K562 (cell line): ENCODE data around the gene PDE2A. TPM values are rescaled to one million over a fixed set of nuclear protein-coding genes. Genes with fewer than 3 reads are reported as not detected.
A peak's percentile ranks its signal among the peaks of the same experiment; 100 is the strongest.

ENCODE experiments used
- BACH1 ChIP-seq: fragments of 200-800 bp; sonication (Bioruptor generic); IDR thresholded peaks from 2 replicates; pipeline ENCODE4 v1.6.1; 2016; ENCODE audit warnings: missing genetic modification characterization, missing compliant biosample characterization
- CTBP1 ChIP-seq: fragments of 450-650 bp; IDR thresholded peaks from 2 replicates; pipeline ENCODE4 v1.6.1; 2016; ENCODE audit warnings: borderline replicate concordance
- DDX20 ChIP-seq: fragments of 450-650 bp; IDR thresholded peaks from 2 replicates; pipeline ENCODE4 v1.6.1; 2016; ENCODE audit warnings: missing genetic modification characterization, low read depth, mild to moderate bottlenecking, missing compliant biosample characterization, moderate library complexity
- ETV5 ChIP-seq: sonication (generic); formaldehyde crosslinking; IDR thresholded peaks from 2 replicates; pipeline ENCODE4 v1.4.0; 2020; ENCODE audit warnings: low read depth, mild to moderate bottlenecking, missing genetic modification reagents
- GABPA ChIP-seq: fragments of 200-800 bp; sonication (Bioruptor generic); conservative IDR thresholded peaks from 2 replicates; pipeline ENCODE4 v1.6.1; 2016; ENCODE audit warnings: low read depth, missing genetic modification characterization, missing compliant biosample characterization
- HIVEP1 ChIP-seq: fragments of 250-450 bp; sonication (Bioruptor Pico); IDR thresholded peaks from 2 replicates; pipeline ENCODE4 v1.4.0; 2020; ENCODE audit warnings: mild to moderate bottlenecking
- KLF16 ChIP-seq: IDR thresholded peaks from 2 replicates; pipeline ENCODE4 v1.6.1; 2016; ENCODE audit warnings: antibody characterized with exemption
- NCOA6 ChIP-seq: fragments of 450-650 bp; IDR thresholded peaks from 2 replicates; pipeline ENCODE4 v1.6.1; 2017; ENCODE audit warnings: mild to moderate bottlenecking
- NFATC3 ChIP-seq: fragments of 450-650 bp; IDR thresholded peaks from 2 replicates; pipeline ENCODE4 v1.6.1; 2017; ENCODE audit warnings: mild to moderate bottlenecking
- NFIC ChIP-seq: fragments of 450-650 bp; IDR thresholded peaks from 2 replicates; pipeline ENCODE4 v1.6.1; 2017; ENCODE audit warnings: mild to moderate bottlenecking, inconsistent platforms
- RNF2 ChIP-seq: sonication (generic); IDR thresholded peaks from 2 replicates; pipeline ENCODE4 v1.6.1; 2016
- TEAD4 ChIP-seq, 2 experiments: sonication (generic) in 1 of 2; formaldehyde crosslinking in 1 of 2; IDR thresholded peaks; 2 replicates each; pipeline versions ENCODE4 v1.6.1 to v1.8.0; 2012 to 2022; ENCODE audit warnings: borderline replicate concordance in 1 of 2, inconsistent platforms in 1 of 2, low read length in 1 of 2, mild to moderate bottlenecking in 1 of 2, missing genetic modification reagents in 1 of 2
- ZBED1 ChIP-seq: IDR thresholded peaks from 2 replicates; pipeline ENCODE4 v1.6.1; 2014
- ZNF165 ChIP-seq: fragments of 250-450 bp; sonication (Bioruptor Pico); IDR thresholded peaks from 2 replicates; pipeline ENCODE4 v1.4.0; 2020; ENCODE audit warnings: borderline replicate concordance
- ZNF57 ChIP-seq: fragments of 450-650 bp; formaldehyde crosslinking; IDR thresholded peaks from 2 replicates; pipeline ENCODE4 v1.4.0; 2020; ENCODE audit warnings: mild to moderate bottlenecking, moderate library complexity
- ZNF717 ChIP-seq: fragments of 250-450 bp; sonication (Bioruptor Pico); IDR thresholded peaks from 2 replicates; pipeline ENCODE4 v1.5.0; 2021
- polyA plus RNA-seq, 8 experiments: library from polyadenylated mRNA; depleted of rRNA in 4 of 8; stranded (reverse) in 5 of 8; unstranded in 3 of 8; fragments of >200 nt; fragmentation: Nextera tagmentation in 2 of 8; fragmentation: Illumina TruSeq in 1 of 8; extraction: Ambion mirVana in 2 of 8; extraction: Trizol in 1 of 8; gene quantifications; 2 replicates each; pipeline versions ENCODE4 v1.2.1 to v1.2.3, GENCODE V29; 2011 to 2014; ENCODE audit warnings: inconsistent platforms in 1 of 8, missing spikeins in 1 of 8
- total RNA-seq, 7 experiments: library from RNA; depleted of rRNA in 6 of 7; stranded (reverse); fragments of >200 nt in 6 of 7; fragmentation: Illumina TruSeq in 2 of 7; extraction: Trizol in 2 of 7; gene quantifications; 2 replicates each; pipeline versions ENCODE4 v1.2.1 to v1.2.3, GENCODE V29; 2011 to 2021; ENCODE audit warnings: low replicate concordance in 1 of 7
- TF ChIP-seq, protein P1 (sequence below): sonication (generic); formaldehyde crosslinking; IDR thresholded peaks from 2 replicates; pipeline ENCODE4 v1.8.0; 2022; ENCODE audit warnings: mild to moderate bottlenecking, missing genetic modification reagents
- TF ChIP-seq, protein P2 (sequence below): fragments of 250-450 bp; sonication (Bioruptor Pico); IDR thresholded peaks from 2 replicates; pipeline ENCODE4 v1.4.0; 2020
- TF ChIP-seq, protein P3 (sequence below): fragments of 250-450 bp; sonication (Bioruptor Pico); IDR thresholded peaks from 2 replicates; pipeline ENCODE4 v1.4.0; 2020; ENCODE audit warnings: mild to moderate bottlenecking, moderate library complexity, borderline replicate concordance

PDE2A gene
- total and polyA plus RNA-seq, 9 of the 15 experiments (the other 6 are each of a cell fraction or from before 2014, with no cell fraction given): 0.07 to 15.2 (median 1.6) TPM; not detected in 1

- TF ChIP-seq, protein P1, sequence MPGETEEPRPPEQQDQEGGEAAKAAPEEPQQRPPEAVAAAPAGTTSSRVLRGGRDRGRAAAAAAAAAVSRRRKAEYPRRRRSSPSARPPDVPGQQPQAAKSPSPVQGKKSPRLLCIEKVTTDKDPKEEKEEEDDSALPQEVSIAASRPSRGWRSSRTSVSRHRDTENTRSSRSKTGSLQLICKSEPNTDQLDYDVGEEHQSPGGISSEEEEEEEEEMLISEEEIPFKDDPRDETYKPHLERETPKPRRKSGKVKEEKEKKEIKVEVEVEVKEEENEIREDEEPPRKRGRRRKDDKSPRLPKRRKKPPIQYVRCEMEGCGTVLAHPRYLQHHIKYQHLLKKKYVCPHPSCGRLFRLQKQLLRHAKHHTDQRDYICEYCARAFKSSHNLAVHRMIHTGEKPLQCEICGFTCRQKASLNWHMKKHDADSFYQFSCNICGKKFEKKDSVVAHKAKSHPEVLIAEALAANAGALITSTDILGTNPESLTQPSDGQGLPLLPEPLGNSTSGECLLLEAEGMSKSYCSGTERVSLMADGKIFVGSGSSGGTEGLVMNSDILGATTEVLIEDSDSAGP: no peak
- TF ChIP-seq ZNF717 (no peak), CTBP1 (peak; percentile 94), ZNF57 (CRISPR knock-in tag) (no peak), KLF16 (no peak), GABPA (tag) (no peak), HIVEP1 (CRISPR knock-in tag) (no peak), NCOA6 (0 out of 2 replicates have a peak, but pooled peaks have one; percentile 73), ZNF165 (CRISPR knock-in tag) (no peak), RNF2 (peak; percentile 56; the same call in 1 of the 2 replicates), BACH1 (tag) (no peak), ETV5 (CRISPR knock-in tag) (peak; percentile 53), ZBED1 (no peak), NFATC3 (no peak), NFIC (no peak), DDX20 (tag) (no peak), TEAD4 (IDR thresholded peaks at IDR 0.05; ENCODE audit: low read length) (no peak), TEAD4 (CRISPR knock-in tag; IDR thresholded peaks at IDR 0.05; ENCODE audit: borderline replicate concordance) (no peak)
- TF ChIP-seq, protein P2, sequence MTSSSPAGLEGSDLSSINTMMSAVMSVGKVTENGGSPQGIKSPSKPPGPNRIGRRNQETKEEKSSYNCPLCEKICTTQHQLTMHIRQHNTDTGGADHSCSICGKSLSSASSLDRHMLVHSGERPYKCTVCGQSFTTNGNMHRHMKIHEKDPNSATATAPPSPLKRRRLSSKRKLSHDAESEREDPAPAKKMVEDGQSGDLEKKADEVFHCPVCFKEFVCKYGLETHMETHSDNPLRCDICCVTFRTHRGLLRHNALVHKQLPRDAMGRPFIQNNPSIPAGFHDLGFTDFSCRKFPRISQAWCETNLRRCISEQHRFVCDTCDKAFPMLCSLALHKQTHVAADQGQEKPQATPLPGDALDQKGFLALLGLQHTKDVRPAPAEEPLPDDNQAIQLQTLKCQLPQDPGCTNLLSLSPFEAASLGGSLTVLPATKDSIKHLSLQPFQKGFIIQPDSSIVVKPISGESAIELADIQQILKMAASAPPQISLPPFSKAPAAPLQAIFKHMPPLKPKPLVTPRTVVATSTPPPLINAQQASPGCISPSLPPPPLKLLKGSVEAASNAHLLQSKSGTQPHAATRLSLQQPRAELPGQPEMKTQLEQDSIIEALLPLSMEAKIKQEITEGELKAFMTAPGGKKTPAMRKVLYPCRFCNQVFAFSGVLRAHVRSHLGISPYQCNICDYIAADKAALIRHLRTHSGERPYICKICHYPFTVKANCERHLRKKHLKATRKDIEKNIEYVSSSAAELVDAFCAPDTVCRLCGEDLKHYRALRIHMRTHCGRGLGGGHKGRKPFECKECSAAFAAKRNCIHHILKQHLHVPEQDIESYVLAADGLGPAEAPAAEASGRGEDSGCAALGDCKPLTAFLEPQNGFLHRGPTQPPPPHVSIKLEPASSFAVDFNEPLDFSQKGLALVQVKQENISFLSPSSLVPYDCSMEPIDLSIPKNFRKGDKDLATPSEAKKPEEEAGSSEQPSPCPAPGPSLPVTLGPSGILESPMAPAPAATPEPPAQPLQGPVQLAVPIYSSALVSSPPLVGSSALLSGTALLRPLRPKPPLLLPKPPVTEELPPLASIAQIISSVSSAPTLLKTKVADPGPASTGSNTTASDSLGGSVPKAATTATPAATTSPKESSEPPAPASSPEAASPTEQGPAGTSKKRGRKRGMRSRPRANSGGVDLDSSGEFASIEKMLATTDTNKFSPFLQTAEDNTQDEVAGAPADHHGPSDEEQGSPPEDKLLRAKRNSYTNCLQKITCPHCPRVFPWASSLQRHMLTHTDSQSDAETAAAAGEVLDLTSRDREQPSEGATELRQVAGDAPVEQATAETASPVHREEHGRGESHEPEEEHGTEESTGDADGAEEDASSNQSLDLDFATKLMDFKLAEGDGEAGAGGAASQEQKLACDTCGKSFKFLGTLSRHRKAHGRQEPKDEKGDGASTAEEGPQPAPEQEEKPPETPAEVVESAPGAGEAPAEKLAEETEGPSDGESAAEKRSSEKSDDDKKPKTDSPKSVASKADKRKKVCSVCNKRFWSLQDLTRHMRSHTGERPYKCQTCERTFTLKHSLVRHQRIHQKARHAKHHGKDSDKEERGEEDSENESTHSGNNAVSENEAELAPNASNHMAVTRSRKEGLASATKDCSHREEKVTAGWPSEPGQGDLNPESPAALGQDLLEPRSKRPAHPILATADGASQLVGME (CRISPR knock-in tag): no peak
- TF ChIP-seq, protein P3, sequence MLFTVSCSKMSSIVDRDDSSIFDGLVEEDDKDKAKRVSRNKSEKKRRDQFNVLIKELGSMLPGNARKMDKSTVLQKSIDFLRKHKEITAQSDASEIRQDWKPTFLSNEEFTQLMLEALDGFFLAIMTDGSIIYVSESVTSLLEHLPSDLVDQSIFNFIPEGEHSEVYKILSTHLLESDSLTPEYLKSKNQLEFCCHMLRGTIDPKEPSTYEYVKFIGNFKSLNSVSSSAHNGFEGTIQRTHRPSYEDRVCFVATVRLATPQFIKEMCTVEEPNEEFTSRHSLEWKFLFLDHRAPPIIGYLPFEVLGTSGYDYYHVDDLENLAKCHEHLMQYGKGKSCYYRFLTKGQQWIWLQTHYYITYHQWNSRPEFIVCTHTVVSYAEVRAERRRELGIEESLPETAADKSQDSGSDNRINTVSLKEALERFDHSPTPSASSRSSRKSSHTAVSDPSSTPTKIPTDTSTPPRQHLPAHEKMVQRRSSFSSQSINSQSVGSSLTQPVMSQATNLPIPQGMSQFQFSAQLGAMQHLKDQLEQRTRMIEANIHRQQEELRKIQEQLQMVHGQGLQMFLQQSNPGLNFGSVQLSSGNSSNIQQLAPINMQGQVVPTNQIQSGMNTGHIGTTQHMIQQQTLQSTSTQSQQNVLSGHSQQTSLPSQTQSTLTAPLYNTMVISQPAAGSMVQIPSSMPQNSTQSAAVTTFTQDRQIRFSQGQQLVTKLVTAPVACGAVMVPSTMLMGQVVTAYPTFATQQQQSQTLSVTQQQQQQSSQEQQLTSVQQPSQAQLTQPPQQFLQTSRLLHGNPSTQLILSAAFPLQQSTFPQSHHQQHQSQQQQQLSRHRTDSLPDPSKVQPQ: no peak
These were observed 31.2 kb downstream of the PDE2A start (continued) for GRCh38 chr11:72642884-72643522.
